WTC11 (cell line): ENCODE data around the gene PNLDC1. TPM values are rescaled to one million over a fixed set of nuclear protein-coding genes. Genes with fewer than 3 reads are reported as not detected.

Source experiments
- ATAC-seq: fragments of 200-7000 bp; cut with Tn5 transposase; 2 replicates; pipeline ENCODE4 v1.10.0; 2021; ENCODE audit warnings: mild to moderate bottlenecking, moderate library complexity
- CTCF ChIA-PET: fragments of 300-600 bp; sonication (Branson Sonifier 250); formaldehyde crosslinking; loops from one replicate; lab custom pipeline; 2021; ENCODE audit warnings: antibody characterized with exemption; lab: Charles Lee
- POLR2A ChIA-PET: fragments of 350-600 bp; sonication (Branson Sonifier 250); formaldehyde crosslinking; loops from one replicate; lab custom pipeline; 2021; ENCODE audit warnings: antibody characterized with exemption; lab: Charles Lee
- DNase-seq: peaks from one replicate; pipeline ENCODE4 v3.0.0; 2021; ENCODE audit warnings: low spot score
- H3K27ac Mint-ChIP-seq: 2 replicates; pipeline ENCODE4 v1.8.0; 2021; ENCODE audit warnings: mixed read lengths
- H3K27me3 Mint-ChIP-seq: 2 replicates; pipeline ENCODE4 v1.8.0; 2021; ENCODE audit warnings: low read depth, mild to moderate bottlenecking, moderate library complexity, mixed read lengths
- H3K36me3 Mint-ChIP-seq: 2 replicates; pipeline ENCODE4 v1.8.0; 2021; ENCODE audit warnings: mixed read lengths
- H3K4me1 Mint-ChIP-seq: 2 replicates; pipeline ENCODE4 v1.8.0; 2022; ENCODE audit warnings: mixed read lengths
- H3K4me3 Mint-ChIP-seq: 2 replicates; pipeline ENCODE4 v1.8.0; 2021; ENCODE audit warnings: mild to moderate bottlenecking, moderate library complexity, mixed read lengths
- H3K9me3 Mint-ChIP-seq: 2 replicates; pipeline ENCODE4 v1.8.0; 2021; ENCODE audit warnings: mixed read lengths
- CREB1 ChIP-seq: sonication (generic); formaldehyde crosslinking; IDR thresholded peaks from 2 replicates; pipeline ENCODE4 v1.8.0; 2023; ENCODE audit warnings: mild to moderate bottlenecking, missing genetic modification reagents
- CREM ChIP-seq: sonication (generic); formaldehyde crosslinking; IDR thresholded peaks from 2 replicates; pipeline ENCODE4 v1.8.1; 2022; ENCODE audit warnings: mild to moderate bottlenecking, missing genetic modification reagents, moderate library complexity
- ETV6 ChIP-seq: sonication (generic); formaldehyde crosslinking; IDR thresholded peaks from 2 replicates; pipeline ENCODE4 v1.8.1; 2022; ENCODE audit warnings: mild to moderate bottlenecking, missing genetic modification reagents
- KAT7 ChIP-seq: sonication (generic); formaldehyde crosslinking; IDR thresholded peaks from 2 replicates; pipeline ENCODE4 v1.8.1; 2023; ENCODE audit warnings: missing genetic modification reagents, mild to moderate bottlenecking, borderline replicate concordance
- MYBL2 ChIP-seq: sonication (generic); formaldehyde crosslinking; IDR thresholded peaks from 2 replicates; pipeline ENCODE4 v1.8.1; 2023; ENCODE audit warnings: mild to moderate bottlenecking, moderate library complexity, missing genetic modification reagents
- NFE2L1 ChIP-seq: sonication (generic); formaldehyde crosslinking; IDR thresholded peaks from 2 replicates; pipeline ENCODE4 v1.8.1; 2023; ENCODE audit warnings: missing genetic modification reagents
- NFYB ChIP-seq: sonication (generic); formaldehyde crosslinking; conservative IDR thresholded peaks from 2 replicates; pipeline ENCODE4 v1.8.0; 2022; ENCODE audit warnings: low read depth, missing genetic modification reagents
- ZNF317 ChIP-seq: sonication (generic); formaldehyde crosslinking; IDR thresholded peaks from 2 replicates; pipeline ENCODE4 v1.8.1; 2023; ENCODE audit warnings: low read depth, mild to moderate bottlenecking, moderate library complexity, missing genetic modification reagents, borderline replicate concordance
- total RNA-seq: library from RNA; stranded (reverse); gene quantifications from 3 replicates; pipeline ENCODE4 v1.2.3, GENCODE V29; 2021
- TF ChIP-seq, protein P1 (sequence below): sonication (generic); formaldehyde crosslinking; IDR thresholded peaks from 2 replicates; pipeline ENCODE4 v1.8.0; 2022; ENCODE audit warnings: mild to moderate bottlenecking, missing genetic modification reagents
- TF ChIP-seq, protein P2 (sequence below): sonication (generic); formaldehyde crosslinking; IDR thresholded peaks from 2 replicates; pipeline ENCODE4 v1.8.0; 2023; ENCODE audit warnings: missing genetic modification reagents, mild to moderate bottlenecking, borderline replicate concordance
- TF ChIP-seq, protein P3 (sequence below): sonication (generic); formaldehyde crosslinking; IDR thresholded peaks from 2 replicates; pipeline ENCODE4 v1.8.1; 2023; ENCODE audit warnings: mild to moderate bottlenecking, missing genetic modification reagents
- TF ChIP-seq, protein P4 (sequence below): sonication (generic); formaldehyde crosslinking; IDR thresholded peaks from 2 replicates; pipeline ENCODE4 v1.8.0; 2023; ENCODE audit warnings: mild to moderate bottlenecking, missing genetic modification reagents

PNLDC1 gene
- total RNA-seq, 1 experiment from 2014 or later = 0.39 TPM

DNA sequence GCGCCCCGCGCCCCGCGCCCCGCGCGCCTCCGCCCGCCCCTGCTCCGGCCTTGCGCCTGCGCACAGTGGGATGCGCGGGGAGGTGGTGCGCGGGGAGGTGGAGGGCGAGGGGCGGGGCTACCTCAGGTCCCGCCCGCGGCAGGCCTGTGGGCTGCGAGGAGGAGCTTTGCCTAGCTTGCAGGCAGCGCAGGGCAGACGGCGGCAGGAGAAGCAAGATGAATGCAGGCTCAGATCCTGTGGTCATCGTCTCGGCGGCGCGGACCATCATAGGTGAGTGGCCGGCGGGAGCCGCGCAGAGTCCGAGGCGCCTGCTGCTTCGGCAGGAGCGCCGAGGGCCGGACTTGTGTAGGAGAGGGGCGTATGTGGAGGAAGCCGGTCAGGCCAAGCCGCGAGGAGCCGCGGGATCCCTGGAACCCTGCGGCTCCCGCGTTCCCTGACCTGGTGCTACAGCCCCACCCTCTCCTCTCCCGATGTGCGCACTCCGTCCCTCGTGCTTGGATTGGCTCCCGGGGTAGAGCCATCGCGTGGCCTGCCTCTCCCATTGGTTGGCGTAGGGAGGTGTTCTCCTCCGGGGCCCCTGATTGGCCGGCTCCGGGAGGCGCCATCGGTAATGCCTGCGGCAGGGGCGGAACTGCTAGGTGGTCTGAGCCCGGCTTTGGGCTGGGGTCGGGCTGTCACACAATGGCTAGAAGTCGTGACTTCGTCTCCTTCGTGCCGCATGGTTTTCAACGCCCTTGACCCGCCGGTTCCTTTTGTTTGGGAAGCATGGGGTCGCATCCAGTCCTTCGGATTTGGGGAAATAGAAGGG, 38.0 kb upstream of the PNLDC1 start, which contains the start of gene ACAT2 (continued):
- TF ChIP-seq, protein P1, sequence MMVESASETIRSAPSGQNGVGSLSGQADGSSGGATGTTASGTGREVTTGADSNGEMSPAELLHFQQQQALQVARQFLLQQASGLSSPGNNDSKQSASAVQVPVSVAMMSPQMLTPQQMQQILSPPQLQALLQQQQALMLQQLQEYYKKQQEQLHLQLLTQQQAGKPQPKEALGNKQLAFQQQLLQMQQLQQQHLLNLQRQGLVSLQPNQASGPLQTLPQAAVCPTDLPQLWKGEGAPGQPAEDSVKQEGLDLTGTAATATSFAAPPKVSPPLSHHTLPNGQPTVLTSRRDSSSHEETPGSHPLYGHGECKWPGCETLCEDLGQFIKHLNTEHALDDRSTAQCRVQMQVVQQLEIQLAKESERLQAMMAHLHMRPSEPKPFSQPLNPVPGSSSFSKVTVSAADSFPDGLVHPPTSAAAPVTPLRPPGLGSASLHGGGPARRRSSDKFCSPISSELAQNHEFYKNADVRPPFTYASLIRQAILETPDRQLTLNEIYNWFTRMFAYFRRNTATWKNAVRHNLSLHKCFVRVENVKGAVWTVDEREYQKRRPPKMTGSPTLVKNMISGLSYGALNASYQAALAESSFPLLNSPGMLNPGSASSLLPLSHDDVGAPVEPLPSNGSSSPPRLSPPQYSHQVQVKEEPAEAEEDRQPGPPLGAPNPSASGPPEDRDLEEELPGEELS (CRISPR knock-in tag) = peak; percentile 60; the same call in 1 of the 2 replicates
- TF ChIP-seq CREM (0 out of 2 replicates have a peak, but pooled peaks have one; percentile 14), KAT7 (0 out of 2 replicates have a peak, but pooled peaks have one; percentile 48), CREB1 (peak; percentile 58; the same call in 1 of the 2 replicates), NFYB (CRISPR knock-in tag) (peak; percentile 94), MYBL2 (CRISPR knock-in tag) (no peak), ZNF317 (CRISPR knock-in tag) (no peak), ETV6 (no peak; the same call in 1 of the 2 replicates)
- TF ChIP-seq, protein P2, sequence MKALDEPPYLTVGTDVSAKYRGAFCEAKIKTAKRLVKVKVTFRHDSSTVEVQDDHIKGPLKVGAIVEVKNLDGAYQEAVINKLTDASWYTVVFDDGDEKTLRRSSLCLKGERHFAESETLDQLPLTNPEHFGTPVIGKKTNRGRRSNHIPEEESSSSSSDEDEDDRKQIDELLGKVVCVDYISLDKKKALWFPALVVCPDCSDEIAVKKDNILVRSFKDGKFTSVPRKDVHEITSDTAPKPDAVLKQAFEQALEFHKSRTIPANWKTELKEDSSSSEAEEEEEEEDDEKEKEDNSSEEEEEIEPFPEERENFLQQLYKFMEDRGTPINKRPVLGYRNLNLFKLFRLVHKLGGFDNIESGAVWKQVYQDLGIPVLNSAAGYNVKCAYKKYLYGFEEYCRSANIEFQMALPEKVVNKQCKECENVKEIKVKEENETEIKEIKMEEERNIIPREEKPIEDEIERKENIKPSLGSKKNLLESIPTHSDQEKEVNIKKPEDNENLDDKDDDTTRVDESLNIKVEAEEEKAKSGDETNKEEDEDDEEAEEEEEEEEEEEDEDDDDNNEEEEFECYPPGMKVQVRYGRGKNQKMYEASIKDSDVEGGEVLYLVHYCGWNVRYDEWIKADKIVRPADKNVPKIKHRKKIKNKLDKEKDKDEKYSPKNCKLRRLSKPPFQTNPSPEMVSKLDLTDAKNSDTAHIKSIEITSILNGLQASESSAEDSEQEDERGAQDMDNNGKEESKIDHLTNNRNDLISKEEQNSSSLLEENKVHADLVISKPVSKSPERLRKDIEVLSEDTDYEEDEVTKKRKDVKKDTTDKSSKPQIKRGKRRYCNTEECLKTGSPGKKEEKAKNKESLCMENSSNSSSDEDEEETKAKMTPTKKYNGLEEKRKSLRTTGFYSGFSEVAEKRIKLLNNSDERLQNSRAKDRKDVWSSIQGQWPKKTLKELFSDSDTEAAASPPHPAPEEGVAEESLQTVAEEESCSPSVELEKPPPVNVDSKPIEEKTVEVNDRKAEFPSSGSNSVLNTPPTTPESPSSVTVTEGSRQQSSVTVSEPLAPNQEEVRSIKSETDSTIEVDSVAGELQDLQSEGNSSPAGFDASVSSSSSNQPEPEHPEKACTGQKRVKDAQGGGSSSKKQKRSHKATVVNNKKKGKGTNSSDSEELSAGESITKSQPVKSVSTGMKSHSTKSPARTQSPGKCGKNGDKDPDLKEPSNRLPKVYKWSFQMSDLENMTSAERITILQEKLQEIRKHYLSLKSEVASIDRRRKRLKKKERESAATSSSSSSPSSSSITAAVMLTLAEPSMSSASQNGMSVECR (CRISPR knock-in tag) = peak; percentile 24; the same call in 1 of the 2 replicates
- TF ChIP-seq, protein P3, sequence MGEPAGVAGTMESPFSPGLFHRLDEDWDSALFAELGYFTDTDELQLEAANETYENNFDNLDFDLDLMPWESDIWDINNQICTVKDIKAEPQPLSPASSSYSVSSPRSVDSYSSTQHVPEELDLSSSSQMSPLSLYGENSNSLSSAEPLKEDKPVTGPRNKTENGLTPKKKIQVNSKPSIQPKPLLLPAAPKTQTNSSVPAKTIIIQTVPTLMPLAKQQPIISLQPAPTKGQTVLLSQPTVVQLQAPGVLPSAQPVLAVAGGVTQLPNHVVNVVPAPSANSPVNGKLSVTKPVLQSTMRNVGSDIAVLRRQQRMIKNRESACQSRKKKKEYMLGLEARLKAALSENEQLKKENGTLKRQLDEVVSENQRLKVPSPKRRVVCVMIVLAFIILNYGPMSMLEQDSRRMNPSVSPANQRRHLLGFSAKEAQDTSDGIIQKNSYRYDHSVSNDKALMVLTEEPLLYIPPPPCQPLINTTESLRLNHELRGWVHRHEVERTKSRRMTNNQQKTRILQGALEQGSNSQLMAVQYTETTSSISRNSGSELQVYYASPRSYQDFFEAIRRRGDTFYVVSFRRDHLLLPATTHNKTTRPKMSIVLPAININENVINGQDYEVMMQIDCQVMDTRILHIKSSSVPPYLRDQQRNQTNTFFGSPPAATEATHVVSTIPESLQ (CRISPR knock-in tag) = no peak

DNA sequence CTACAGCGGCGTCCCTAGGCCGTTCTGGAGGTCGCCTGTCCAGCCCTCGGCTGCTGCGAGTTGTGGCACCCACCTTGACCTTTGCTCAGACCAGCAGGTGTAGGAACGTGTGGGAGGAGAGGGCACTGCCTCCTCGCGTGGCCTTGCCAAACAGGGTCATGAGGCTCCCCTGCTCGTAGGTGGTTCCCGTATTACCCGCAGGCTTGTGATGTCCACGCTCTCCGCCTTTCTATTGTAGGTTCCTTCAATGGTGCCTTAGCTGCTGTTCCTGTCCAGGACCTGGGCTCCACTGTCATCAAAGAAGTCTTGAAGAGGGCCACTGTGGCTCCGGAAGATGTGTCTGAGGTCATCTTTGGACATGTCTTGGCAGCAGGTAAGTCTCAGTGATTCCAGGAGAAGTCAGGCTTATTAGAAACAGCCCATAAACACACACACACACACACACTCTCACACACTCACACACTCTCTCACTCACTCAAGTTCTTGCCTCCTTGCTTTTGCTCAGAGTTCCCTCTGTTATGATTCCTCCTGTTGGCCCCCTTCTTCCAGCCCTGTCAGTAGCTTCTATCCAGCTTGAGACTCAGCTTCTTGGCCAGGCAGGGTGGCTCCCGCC, 37.3 kb upstream of the PNLDC1 start:
- Mint-ChIP-seq H3K9me3 (no peaks in the 10 kb centered on the region), H3K4me3 (peak overlapping the region; percentile 81), H3K4me1 (peaks cover 34% of the 10 kb centered on the region), H3K27me3 (no peaks in the 10 kb centered on the region; the same call in 1 of the 2 replicates), H3K27ac (peak overlapping the region; percentile 97), H3K36me3 (peaks cover 55% of the 10 kb centered on the region)
- no peak for ATAC-seq
- ChIA-PET POLR2A (interaction anchor here (1.3 kb wide), 1 partner anchor 36 kb away, joined by 4 read pairs; the partner anchor contains the start of gene WTAP), CTCF (no interaction called here)
- no peak for DNase-seq
- TF ChIP-seq, protein P4, sequence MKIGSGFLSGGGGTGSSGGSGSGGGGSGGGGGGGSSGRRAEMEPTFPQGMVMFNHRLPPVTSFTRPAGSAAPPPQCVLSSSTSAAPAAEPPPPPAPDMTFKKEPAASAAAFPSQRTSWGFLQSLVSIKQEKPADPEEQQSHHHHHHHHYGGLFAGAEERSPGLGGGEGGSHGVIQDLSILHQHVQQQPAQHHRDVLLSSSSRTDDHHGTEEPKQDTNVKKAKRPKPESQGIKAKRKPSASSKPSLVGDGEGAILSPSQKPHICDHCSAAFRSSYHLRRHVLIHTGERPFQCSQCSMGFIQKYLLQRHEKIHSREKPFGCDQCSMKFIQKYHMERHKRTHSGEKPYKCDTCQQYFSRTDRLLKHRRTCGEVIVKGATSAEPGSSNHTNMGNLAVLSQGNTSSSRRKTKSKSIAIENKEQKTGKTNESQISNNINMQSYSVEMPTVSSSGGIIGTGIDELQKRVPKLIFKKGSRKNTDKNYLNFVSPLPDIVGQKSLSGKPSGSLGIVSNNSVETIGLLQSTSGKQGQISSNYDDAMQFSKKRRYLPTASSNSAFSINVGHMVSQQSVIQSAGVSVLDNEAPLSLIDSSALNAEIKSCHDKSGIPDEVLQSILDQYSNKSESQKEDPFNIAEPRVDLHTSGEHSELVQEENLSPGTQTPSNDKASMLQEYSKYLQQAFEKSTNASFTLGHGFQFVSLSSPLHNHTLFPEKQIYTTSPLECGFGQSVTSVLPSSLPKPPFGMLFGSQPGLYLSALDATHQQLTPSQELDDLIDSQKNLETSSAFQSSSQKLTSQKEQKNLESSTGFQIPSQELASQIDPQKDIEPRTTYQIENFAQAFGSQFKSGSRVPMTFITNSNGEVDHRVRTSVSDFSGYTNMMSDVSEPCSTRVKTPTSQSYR (CRISPR knock-in tag) = no peak
- TF ChIP-seq NFE2L1 (CRISPR knock-in tag) = 0 out of 2 replicates have a peak, but pooled peaks have one; percentile 32
